ENCODE results near the gene ZNF302. TPM values are rescaled to one million over a fixed set of nuclear protein-coding genes. Genes with fewer than 3 reads are reported as not detected.

ZNF302 gene
- 10.3 and 15.0 TPM in 2 replicates for total RNA-seq

DNA sequence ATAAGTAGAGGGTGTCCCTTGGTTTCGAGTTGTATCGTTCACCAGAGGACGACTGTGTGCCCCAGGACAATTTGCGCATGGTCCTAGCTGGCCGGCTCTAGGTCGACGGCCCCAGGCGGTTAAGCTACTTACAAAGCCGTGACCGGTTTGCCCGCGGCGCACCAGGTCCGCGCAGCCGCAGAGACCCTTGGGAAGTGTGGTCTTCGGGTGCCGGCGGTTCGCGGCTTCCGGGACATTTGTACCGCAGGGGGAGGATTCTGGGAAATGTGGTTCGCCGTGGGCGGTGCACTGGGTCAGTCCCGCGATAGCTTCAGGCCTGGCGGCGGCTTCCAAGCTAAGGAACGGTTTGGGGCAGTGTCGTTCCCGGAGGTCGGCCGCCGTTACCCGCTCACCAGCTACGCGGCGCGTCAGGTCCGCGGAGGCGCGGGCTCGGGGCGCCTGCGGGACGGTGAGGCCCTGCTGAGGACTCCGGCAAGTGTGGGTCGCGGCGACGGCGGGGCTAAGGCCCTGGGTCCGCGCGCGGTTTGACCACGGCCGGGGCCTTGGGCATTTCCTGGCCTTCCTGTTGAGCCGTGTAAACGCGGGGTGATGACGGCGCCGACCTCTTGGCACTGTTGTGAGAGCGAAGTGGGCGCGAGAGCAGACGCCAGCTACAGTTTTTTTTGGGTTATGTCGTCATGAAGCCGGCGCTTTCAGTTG, at the start of gene ZNF302:
Gene ZNF302, plus strand, starts transcription at position 293 of the 699 bp plus-strand sequence. CDS start 1,127 bp downstream, outside the sequence.

GRCh38 chr19:34676697-34677385, 637 bp upstream of the ZNF302 start, which contains the start of gene SCGB2B2:
Gene SCGB2B2 (minus strand): TSS chr19:34677159. CDS start chr19:34594563, 82,596 bp downstream.

GRCh38 chr19:34733746-34734536, 56.5 kb downstream of the ZNF302 start, which contains the start of gene ZNF181:
Gene ZNF181 (plus strand): TSS chr19:34734243. CDS start chr19:34735038, 795 bp downstream.

Other genes starting within 250 kb of the ZNF302 start
- 137 and 192 TPM in 2 replicates for gene UBA2, start 249.3 kb upstream of the ZNF302 start, total RNA-seq
- gene WTIP, start 195.9 kb upstream of the ZNF302 start, total RNA-seq = 33.5 and 59.2 TPM in 2 replicates
- under 0.01 TPM in 1 of 2 replicates, not detected in the other for gene SCGB2B2, start 519 bp upstream of the ZNF302 start, total RNA-seq
- 16.0 and 18.2 TPM in 2 replicates for gene ZNF181, start 56.6 kb downstream of the ZNF302 start, total RNA-seq
- gene ZNF599, start 95.5 kb downstream of the ZNF302 start, total RNA-seq = 5.6 and 7.1 TPM in 2 replicates
- gene ZNF30, start 249.2 kb downstream of the ZNF302 start, total RNA-seq = 2.2 and 2.4 TPM in 2 replicates

All from uterine smooth muscle cell (primary cell).